NB4 (cell line): ENCODE measurements around the gene WDR48.
A peak's percentile ranks its signal among the peaks of the same experiment; 100 is the strongest.

ENCODE experiments used
- DNase-seq: peaks from one replicate; pipeline ENCODE4 v3.0.0; 2010; ENCODE audit warnings: low read depth
- H3K4me3 ChIP-seq: one replicate; pipeline ENCODE4 v1.5.1; 2011; ENCODE audit warnings: mild to moderate bottlenecking, low read depth, low read length, moderate library complexity
- CTCF ChIP-seq: IDR thresholded peaks from one replicate; pipeline ENCODE4 v1.5.1; 2012; ENCODE audit warnings: low read depth, low read length
- MAX ChIP-seq: IDR thresholded peaks from 2 replicates; pipeline ENCODE4 v1.6.1; 2011; ENCODE audit warnings: low read depth, low read length
- MYC ChIP-seq: IDR thresholded peaks from 2 replicates; pipeline ENCODE4 v1.6.1; 2011; ENCODE audit warnings: low read depth, low read length
- POLR2A ChIP-seq: IDR thresholded peaks from 2 replicates; pipeline ENCODE4 v1.6.1; 2011; ENCODE audit warnings: mild to moderate bottlenecking; ENCODE audit not compliant: insufficient read length; ENCODE audit errors: extremely low read depth

Gene WDR48

GRCh38 chr3:39107388-39108199 lies 55.8 kb downstream of the WDR48 start, which contains the start of the genes GORASP1 and TTC21A:
Gene GORASP1 (minus strand): TSS chr3:39107627. CDS start chr3:39107541, 86 bp downstream.
Gene TTC21A (plus strand): TSS chr3:39107680. CDS start chr3:39107838, 158 bp downstream.
- TF ChIP-seq POLR2A, result peak; percentile 51
- no peak for TF ChIP-seq MYC
- TF ChIP-seq CTCF, result no peak
- peak; percentile 81 for DNase-seq
- H3K4me3 ChIP-seq, result peak within 1 kb of the TSS; percentile 70

GRCh38 chr3:39108200-39108710 lies 56.4 kb downstream of the WDR48 start:
- no peak for TF ChIP-seq POLR2A
- TF ChIP-seq CTCF, result no peak
- DNase-seq, result peak; percentile 71
- peak overlapping the region; percentile 70 for H3K4me3 ChIP-seq

GRCh38 chr3:39109086-39109485 lies 57.3 kb downstream of the WDR48 start:
- TF ChIP-seq POLR2A (no peak), MYC (no peak), MAX (no peak), CTCF (no peak)
- no peak overlapping the region for H3K4me3 ChIP-seq
- no peak for DNase-seq

- DNase-seq, result no peak
- TF ChIP-seq CTCF (no peak), MAX (no peak), MYC (no peak), POLR2A (no peak)
- no peak overlapping the region for H3K4me3 ChIP-seq
Observed at GRCh38 chr3:39110041-39110639, 58.3 kb downstream of the WDR48 start.

- no peak overlapping the region for H3K4me3 ChIP-seq
- DNase-seq, result no peak
- no peak for TF ChIP-seq MYC
- no peak for TF ChIP-seq POLR2A
- TF ChIP-seq CTCF, result no peak
- no peak for TF ChIP-seq MAX
Observed at GRCh38 chr3:39112113-39112512, 60.3 kb downstream of the WDR48 start.
